Ascending aorta (tissue), 2 donors: Measurements from ENCODE around the gene CYREN. TPM values are rescaled to one million over a fixed set of nuclear protein-coding genes. Genes with fewer than 3 reads are reported as not detected.

Experiments used
- DNase-seq, 2 donors: peaks; one replicate each; pipeline ENCODE4 v3.0.0-alpha.2; 2019; ENCODE audit warnings: low spot score in 2 of 2
- H3K27ac ChIP-seq, 2 donors: fragments of 200-600 bp; sonication (generic); one replicate each; pipeline ENCODE4 v1.5.1; 2016 to 2017; ENCODE audit warnings: mild to moderate bottlenecking in 1 of 2
- H3K27me3 ChIP-seq: fragments of 200-600 bp; sonication (generic); one replicate; pipeline ENCODE4 v1.5.1; 2017
- H3K36me3 ChIP-seq, 2 donors: fragments of 200-600 bp; sonication (generic); one replicate each; pipeline ENCODE4 v1.5.1; 2016
- H3K4me1 ChIP-seq, 2 donors: fragments of 200-600 bp; sonication (generic); one replicate each; pipeline ENCODE4 v1.5.1; 2016 to 2017; ENCODE audit warnings: mild to moderate bottlenecking in 1 of 2
- H3K4me3 ChIP-seq, 2 donors: fragments of 200-600 bp; sonication (generic); one replicate each; pipeline ENCODE4 v1.5.1; 2016 to 2017; ENCODE audit warnings: mild to moderate bottlenecking in 1 of 2
- H3K9me3 ChIP-seq, 2 donors: fragments of 200-600 bp; sonication (generic); one replicate each; pipeline ENCODE4 v1.5.1; 2016
- CTCF ChIP-seq, 3 experiments: fragments of 200-600 bp in 2 of 3; fragments of 450-650 bp in 1 of 3; sonication (generic) in 2 of 3; IDR thresholded peaks; one replicate each; pipeline ENCODE4 v1.5.1; 2016 to 2019; ENCODE audit warnings: antibody characterized with exemption in 3 of 3, mild to moderate bottlenecking in 1 of 3, moderate library complexity in 1 of 3
- intact Hi-C: fragments of 100-400 bp; cut with DNase I; formaldehyde crosslinking; loops from one replicate; pipeline ENCODE4 v1.15.1; 2023
- total RNA-seq: library from RNA; depleted of rRNA; stranded (reverse); fragments of >200 nt; gene quantifications from one replicate; pipeline ENCODE4 v1.1.0, GENCODE V29; 2016

The CYREN gene
- total RNA-seq, 1 donor from 2014 or later: 21.6 TPM

- H3K36me3 ChIP-seq: peaks cover 20 to 39% of the 10 kb centered on the region in 2 donors
- intact Hi-C loops: no loop called here
- H3K27ac ChIP-seq: peak overlapping the region in 1 of 2 donors; percentile 62
- H3K9me3 ChIP-seq: no peaks in the 10 kb centered on the region
- no peak for DNase-seq
- TF ChIP-seq CTCF (IDR thresholded peaks at IDR 0.05): no peak
- no peaks in the 10 kb centered on the region for H3K27me3 ChIP-seq
- H3K4me3 ChIP-seq: no peak overlapping the region
- H3K4me1 ChIP-seq: peaks cover 15 to 20% of the 10 kb centered on the region in 2 donors
These were observed 4.0 kb downstream of the CYREN start for GRCh38 chr7:135166338-135166990.

- intact Hi-C loops: no loop called here
- Histone ChIP-seq H3K27me3 (no peaks in the 10 kb centered on the region), H3K36me3 (peaks cover 20 to 39% of the 10 kb centered on the region in 2 donors), H3K4me3 (no peak overlapping the region), H3K27ac (peak overlapping the region; percentile 12 to 62), H3K4me1 (peaks cover 15 to 23% of the 10 kb centered on the region in 2 donors), H3K9me3 (no peaks in the 10 kb centered on the region)
- no peak for DNase-seq
- TF ChIP-seq CTCF (IDR thresholded peaks at IDR 0.05): no peak
These were observed 4.6 kb downstream of the CYREN start for GRCh38 chr7:135165862-135166261.

DNA sequence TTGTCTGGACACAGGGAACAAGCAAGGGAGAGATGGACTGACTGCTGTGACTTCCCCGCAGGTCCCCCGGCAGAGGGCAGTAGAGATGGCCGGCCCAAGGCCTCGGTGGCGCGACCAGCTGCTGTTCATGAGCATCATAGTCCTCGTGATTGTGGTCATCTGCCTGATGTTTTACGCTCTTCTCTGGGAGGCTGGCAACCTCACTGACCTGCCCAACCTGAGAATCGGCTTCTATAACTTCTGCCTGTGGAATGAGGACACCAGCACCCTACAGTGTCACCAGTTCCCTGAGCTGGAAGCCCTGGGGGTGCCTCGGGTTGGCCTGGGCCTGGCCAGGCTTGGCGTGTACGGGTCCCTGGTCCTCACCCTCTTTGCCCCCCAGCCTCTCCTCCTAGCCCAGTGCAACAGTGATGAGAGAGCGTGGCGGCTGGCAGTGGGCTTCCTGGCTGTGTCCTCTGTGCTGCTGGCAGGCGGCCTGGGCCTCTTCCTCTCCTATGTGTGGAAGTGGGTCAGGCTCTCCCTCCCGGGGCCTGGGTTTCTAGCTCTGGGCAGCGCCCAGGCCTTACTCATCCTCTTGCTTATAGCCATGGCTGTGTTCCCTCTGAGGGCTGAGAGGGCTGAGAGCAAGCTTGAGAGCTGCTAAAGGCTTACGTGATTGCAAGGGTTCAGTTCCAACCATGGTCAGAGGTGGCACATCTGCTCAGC is 6.0 kb downstream of the CYREN start:
- H3K27me3 ChIP-seq: no peaks in the 10 kb centered on the region
- TF ChIP-seq CTCF (IDR thresholded peaks at IDR 0.05): peak in 2 of 3 experiments; percentile 14 to 27
- peaks cover 17 to 32% of the 10 kb centered on the region in 2 donors for H3K4me1 ChIP-seq
- intact Hi-C loops: no loop called here
- DNase-seq: no peak
- H3K4me3 ChIP-seq: no peak overlapping the region
- peaks cover 20 to 39% of the 10 kb centered on the region in 2 donors for H3K36me3 ChIP-seq
- H3K9me3 ChIP-seq: no peaks in the 10 kb centered on the region
- peak overlapping the region; percentile 46 to 56 for H3K27ac ChIP-seq

- Histone ChIP-seq H3K36me3 (peaks cover 13 to 29% of the 10 kb centered on the region in 2 donors), H3K27ac (peak overlapping the region in 1 of 2 donors; percentile 73), H3K4me3 (no peak overlapping the region), H3K4me1 (peaks cover 9 to 31% of the 10 kb centered on the region in 2 donors), H3K27me3 (no peaks in the 10 kb centered on the region), H3K9me3 (no peaks in the 10 kb centered on the region)
- no peak for DNase-seq
- intact Hi-C loops: no loop called here
- TF ChIP-seq CTCF (IDR thresholded peaks at IDR 0.05): no peak
These were observed 8.0 kb downstream of the CYREN start for GRCh38 chr7:135162382-135163001.

DNA sequence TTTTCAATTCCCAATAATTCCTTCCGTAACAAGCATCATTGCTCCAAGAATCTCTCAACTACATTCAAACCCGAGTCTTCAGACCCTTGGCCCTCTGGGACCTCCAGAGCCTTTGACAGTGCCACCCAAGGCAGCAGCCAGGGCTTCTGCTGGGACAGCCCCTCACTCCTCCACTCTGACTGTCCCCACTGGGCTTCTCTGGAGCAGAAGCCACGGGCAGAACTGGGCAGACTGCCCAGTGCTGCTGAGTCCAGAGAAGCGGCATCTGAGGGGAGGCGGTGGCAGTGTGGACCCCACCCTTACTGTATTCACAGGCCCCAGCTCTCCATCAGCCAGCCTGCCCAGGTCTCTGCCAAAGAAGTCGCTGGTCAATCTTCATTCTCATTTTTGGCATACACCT is 8.8 kb downstream of the CYREN start:
- intact Hi-C loops: no loop called here
- peak overlapping the region; percentile 65 to 73 for H3K27ac ChIP-seq
- no peak for TF ChIP-seq CTCF (IDR thresholded peaks at IDR 0.05)
- no peak for DNase-seq
- peaks cover 9 to 21% of the 10 kb centered on the region in 2 donors for H3K36me3 ChIP-seq
- H3K4me3 ChIP-seq: no peak overlapping the region
- H3K27me3 ChIP-seq: no peaks in the 10 kb centered on the region
- peaks cover 9 to 31% of the 10 kb centered on the region in 2 donors for H3K4me1 ChIP-seq
- peaks cover 0 to 3% of the 10 kb centered on the region in 2 donors for H3K9me3 ChIP-seq
